WTC11 (cell line): ENCODE measurements around the gene RPL13A. TPM values are rescaled to one million over a fixed set of nuclear protein-coding genes. Genes with fewer than 3 reads are reported as not detected.

Experiments
- ARID4B ChIP-seq: sonication (generic); formaldehyde crosslinking; IDR thresholded peaks from 2 replicates; pipeline ENCODE4 v1.8.0; 2023; ENCODE audit warnings: missing genetic modification reagents, mild to moderate bottlenecking, borderline replicate concordance
- ELF4 ChIP-seq: sonication (generic); formaldehyde crosslinking; IDR thresholded peaks from 2 replicates; pipeline ENCODE4 v1.8.1; 2022; ENCODE audit warnings: low read depth, mild to moderate bottlenecking, moderate library complexity, missing genetic modification reagents
- ESRRA ChIP-seq: sonication (generic); formaldehyde crosslinking; IDR thresholded peaks from 2 replicates; pipeline ENCODE4 v1.8.1; 2022; ENCODE audit warnings: mild to moderate bottlenecking, missing genetic modification reagents, borderline replicate concordance
- FOXK1 ChIP-seq: sonication (generic); formaldehyde crosslinking; IDR thresholded peaks from 2 replicates; pipeline ENCODE4 v1.8.0; 2022; ENCODE audit warnings: mild to moderate bottlenecking, moderate library complexity, missing genetic modification reagents
- FOXP1 ChIP-seq: sonication (generic); formaldehyde crosslinking; IDR thresholded peaks from 2 replicates; pipeline ENCODE4 v1.8.0; 2022; ENCODE audit warnings: missing genetic modification reagents, mild to moderate bottlenecking, moderate library complexity, borderline replicate concordance
- KAT7 ChIP-seq: sonication (generic); formaldehyde crosslinking; IDR thresholded peaks from 2 replicates; pipeline ENCODE4 v1.8.1; 2023; ENCODE audit warnings: missing genetic modification reagents, mild to moderate bottlenecking, borderline replicate concordance
- NFATC4 ChIP-seq: fragments of 250-450 bp; sonication (Bioruptor Pico); IDR thresholded peaks from 2 replicates; pipeline ENCODE4 v1.9.0; 2021; ENCODE audit warnings: mild to moderate bottlenecking
- ZNF281 ChIP-seq: sonication (generic); formaldehyde crosslinking; IDR thresholded peaks from 2 replicates; pipeline ENCODE4 v1.8.0; 2023; ENCODE audit warnings: mild to moderate bottlenecking, missing genetic modification reagents
- ZNF396 ChIP-seq: fragments of 250-450 bp; sonication (Bioruptor Pico); IDR thresholded peaks from 2 replicates; pipeline ENCODE4 v1.8.0; 2021; ENCODE audit warnings: mild to moderate bottlenecking, moderate library complexity, borderline replicate concordance
- ZNF532 ChIP-seq: fragments of 250-450 bp; sonication (Bioruptor Pico); IDR thresholded peaks from 2 replicates; pipeline ENCODE4 v1.9.0; 2021; ENCODE audit warnings: mild to moderate bottlenecking, borderline replicate concordance
- total RNA-seq: library from RNA; stranded (reverse); gene quantifications from 3 replicates; pipeline ENCODE4 v1.2.3, GENCODE V29; 2021
- TF ChIP-seq, protein P1 (sequence below): sonication (generic); formaldehyde crosslinking; IDR thresholded peaks from 2 replicates; pipeline ENCODE4 v1.8.1; 2023; ENCODE audit warnings: mild to moderate bottlenecking, missing genetic modification reagents, moderate library complexity

Gene RPL13A
- total RNA-seq, 1 experiment from 2014 or later: 3,861 TPM

DNA sequence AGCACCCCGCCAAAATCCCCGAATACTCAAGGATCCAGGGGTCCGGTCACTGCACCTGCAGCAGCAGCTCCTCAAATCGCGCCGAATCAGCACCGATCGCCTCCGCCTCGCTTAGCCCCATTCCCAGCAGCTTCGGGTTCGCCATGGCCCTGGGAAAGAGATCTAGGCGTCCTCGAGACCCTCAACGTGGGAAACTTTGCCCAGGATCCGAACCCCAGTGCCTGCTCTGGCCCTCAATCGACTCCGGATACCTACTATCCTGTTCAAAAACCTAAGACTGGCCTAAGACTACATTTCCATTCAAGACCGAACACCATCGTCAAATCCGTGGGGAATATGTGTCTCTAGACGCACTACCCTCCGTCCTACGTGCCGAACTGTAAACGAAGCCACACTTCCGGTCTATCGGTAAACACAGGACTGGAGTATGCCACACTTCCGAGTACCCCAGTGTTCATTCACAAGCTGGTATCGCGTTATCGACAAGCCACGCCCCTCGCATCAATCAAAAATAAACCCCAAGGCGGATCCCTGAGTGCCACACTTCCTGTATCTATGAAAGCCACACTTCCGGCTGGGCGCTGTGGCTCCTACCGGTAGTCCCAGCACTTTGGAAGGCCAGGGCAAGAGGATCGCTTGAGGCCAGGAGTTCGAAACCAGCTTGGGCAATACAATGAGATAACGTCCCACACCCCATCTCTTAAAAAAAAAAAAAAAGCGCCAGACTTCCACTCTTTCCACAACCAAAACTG is 35.8 kb upstream of the RPL13A start, which contains the start of gene PIH1D1 (continued):
- TF ChIP-seq FOXP1 (CRISPR knock-in tag) (peak; percentile 27; the same call in 1 of the 2 replicates), KAT7 (CRISPR knock-in tag) (no peak), FOXK1 (CRISPR knock-in tag) (peak; percentile 98), ARID4B (CRISPR knock-in tag) (no peak; the same call in 1 of the 2 replicates), ELF4 (CRISPR knock-in tag) (no peak), ZNF532 (CRISPR knock-in tag) (no peak), ESRRA (CRISPR knock-in tag) (no peak), ZNF281 (CRISPR knock-in tag) (no peak), ZNF396 (no peak), NFATC4 (CRISPR knock-in tag) (no peak)
- TF ChIP-seq, protein P1, sequence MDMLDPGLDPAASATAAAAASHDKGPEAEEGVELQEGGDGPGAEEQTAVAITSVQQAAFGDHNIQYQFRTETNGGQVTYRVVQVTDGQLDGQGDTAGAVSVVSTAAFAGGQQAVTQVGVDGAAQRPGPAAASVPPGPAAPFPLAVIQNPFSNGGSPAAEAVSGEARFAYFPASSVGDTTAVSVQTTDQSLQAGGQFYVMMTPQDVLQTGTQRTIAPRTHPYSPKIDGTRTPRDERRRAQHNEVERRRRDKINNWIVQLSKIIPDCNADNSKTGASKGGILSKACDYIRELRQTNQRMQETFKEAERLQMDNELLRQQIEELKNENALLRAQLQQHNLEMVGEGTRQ (CRISPR knock-in tag): no peak
